ENCODE results near the gene MALRD1. TPM values are rescaled to one million over a fixed set of nuclear protein-coding genes. Genes with fewer than 3 reads are reported as not detected.

The MALRD1 gene
- total and polyA plus RNA-seq, 2 of the 8 experiments (the other 6 are each of a cell fraction or from before 2014, with no cell fraction given) = 0.32 to 0.35 TPM

DNA sequence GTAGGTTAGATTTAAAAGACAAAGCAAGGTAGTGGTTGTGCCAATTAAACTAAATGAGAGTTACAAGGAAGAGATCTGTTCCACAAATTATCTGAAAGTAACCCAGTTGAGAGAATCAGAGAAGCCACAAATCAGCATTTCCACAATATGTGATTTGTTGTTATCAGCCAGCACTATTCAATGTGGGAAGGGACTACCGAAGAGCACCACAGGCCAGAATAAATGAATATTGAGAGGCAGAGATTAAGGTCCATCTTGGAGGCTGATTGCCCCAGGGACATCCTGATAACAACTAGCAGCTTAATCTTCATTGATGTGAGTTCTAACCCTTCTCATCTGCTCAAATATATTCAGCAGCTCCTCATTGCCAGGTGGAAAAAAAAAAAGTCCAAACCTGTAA is 367.6 kb downstream of the MALRD1 start (continued):
- TF ChIP-seq, protein P1, sequence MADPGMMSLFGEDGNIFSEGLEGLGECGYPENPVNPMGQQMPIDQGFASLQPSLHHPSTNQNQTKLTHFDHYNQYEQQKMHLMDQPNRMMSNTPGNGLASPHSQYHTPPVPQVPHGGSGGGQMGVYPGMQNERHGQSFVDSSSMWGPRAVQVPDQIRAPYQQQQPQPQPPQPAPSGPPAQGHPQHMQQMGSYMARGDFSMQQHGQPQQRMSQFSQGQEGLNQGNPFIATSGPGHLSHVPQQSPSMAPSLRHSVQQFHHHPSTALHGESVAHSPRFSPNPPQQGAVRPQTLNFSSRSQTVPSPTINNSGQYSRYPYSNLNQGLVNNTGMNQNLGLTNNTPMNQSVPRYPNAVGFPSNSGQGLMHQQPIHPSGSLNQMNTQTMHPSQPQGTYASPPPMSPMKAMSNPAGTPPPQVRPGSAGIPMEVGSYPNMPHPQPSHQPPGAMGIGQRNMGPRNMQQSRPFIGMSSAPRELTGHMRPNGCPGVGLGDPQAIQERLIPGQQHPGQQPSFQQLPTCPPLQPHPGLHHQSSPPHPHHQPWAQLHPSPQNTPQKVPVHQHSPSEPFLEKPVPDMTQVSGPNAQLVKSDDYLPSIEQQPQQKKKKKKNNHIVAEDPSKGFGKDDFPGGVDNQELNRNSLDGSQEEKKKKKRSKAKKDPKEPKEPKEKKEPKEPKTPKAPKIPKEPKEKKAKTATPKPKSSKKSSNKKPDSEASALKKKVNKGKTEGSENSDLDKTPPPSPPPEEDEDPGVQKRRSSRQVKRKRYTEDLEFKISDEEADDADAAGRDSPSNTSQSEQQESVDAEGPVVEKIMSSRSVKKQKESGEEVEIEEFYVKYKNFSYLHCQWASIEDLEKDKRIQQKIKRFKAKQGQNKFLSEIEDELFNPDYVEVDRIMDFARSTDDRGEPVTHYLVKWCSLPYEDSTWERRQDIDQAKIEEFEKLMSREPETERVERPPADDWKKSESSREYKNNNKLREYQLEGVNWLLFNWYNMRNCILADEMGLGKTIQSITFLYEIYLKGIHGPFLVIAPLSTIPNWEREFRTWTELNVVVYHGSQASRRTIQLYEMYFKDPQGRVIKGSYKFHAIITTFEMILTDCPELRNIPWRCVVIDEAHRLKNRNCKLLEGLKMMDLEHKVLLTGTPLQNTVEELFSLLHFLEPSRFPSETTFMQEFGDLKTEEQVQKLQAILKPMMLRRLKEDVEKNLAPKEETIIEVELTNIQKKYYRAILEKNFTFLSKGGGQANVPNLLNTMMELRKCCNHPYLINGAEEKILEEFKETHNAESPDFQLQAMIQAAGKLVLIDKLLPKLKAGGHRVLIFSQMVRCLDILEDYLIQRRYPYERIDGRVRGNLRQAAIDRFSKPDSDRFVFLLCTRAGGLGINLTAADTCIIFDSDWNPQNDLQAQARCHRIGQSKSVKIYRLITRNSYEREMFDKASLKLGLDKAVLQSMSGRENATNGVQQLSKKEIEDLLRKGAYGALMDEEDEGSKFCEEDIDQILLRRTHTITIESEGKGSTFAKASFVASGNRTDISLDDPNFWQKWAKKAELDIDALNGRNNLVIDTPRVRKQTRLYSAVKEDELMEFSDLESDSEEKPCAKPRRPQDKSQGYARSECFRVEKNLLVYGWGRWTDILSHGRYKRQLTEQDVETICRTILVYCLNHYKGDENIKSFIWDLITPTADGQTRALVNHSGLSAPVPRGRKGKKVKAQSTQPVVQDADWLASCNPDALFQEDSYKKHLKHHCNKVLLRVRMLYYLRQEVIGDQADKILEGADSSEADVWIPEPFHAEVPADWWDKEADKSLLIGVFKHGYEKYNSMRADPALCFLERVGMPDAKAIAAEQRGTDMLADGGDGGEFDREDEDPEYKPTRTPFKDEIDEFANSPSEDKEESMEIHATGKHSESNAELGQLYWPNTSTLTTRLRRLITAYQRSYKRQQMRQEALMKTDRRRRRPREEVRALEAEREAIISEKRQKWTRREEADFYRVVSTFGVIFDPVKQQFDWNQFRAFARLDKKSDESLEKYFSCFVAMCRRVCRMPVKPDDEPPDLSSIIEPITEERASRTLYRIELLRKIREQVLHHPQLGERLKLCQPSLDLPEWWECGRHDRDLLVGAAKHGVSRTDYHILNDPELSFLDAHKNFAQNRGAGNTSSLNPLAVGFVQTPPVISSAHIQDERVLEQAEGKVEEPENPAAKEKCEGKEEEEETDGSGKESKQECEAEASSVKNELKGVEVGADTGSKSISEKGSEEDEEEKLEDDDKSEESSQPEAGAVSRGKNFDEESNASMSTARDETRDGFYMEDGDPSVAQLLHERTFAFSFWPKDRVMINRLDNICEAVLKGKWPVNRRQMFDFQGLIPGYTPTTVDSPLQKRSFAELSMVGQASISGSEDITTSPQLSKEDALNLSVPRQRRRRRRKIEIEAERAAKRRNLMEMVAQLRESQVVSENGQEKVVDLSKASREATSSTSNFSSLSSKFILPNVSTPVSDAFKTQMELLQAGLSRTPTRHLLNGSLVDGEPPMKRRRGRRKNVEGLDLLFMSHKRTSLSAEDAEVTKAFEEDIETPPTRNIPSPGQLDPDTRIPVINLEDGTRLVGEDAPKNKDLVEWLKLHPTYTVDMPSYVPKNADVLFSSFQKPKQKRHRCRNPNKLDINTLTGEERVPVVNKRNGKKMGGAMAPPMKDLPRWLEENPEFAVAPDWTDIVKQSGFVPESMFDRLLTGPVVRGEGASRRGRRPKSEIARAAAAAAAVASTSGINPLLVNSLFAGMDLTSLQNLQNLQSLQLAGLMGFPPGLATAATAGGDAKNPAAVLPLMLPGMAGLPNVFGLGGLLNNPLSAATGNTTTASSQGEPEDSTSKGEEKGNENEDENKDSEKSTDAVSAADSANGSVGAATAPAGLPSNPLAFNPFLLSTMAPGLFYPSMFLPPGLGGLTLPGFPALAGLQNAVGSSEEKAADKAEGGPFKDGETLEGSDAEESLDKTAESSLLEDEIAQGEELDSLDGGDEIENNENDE (IDR thresholded peaks at IDR 0.05; ENCODE audit: insufficient replicate concordance, low read length) = no peak
- TF ChIP-seq, protein P2, sequence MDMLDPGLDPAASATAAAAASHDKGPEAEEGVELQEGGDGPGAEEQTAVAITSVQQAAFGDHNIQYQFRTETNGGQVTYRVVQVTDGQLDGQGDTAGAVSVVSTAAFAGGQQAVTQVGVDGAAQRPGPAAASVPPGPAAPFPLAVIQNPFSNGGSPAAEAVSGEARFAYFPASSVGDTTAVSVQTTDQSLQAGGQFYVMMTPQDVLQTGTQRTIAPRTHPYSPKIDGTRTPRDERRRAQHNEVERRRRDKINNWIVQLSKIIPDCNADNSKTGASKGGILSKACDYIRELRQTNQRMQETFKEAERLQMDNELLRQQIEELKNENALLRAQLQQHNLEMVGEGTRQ (IDR thresholded peaks at IDR 0.05; ENCODE audit: low read length) = no peak
- no peak for TF ChIP-seq SRF (IDR thresholded peaks at IDR 0.05; ENCODE audit: low read depth, low read length)
- TF ChIP-seq GTF2F1 (IDR thresholded peaks at IDR 0.05; ENCODE audit: borderline replicate concordance, low read depth, low read length) = no peak
- TF ChIP-seq, protein P3, sequence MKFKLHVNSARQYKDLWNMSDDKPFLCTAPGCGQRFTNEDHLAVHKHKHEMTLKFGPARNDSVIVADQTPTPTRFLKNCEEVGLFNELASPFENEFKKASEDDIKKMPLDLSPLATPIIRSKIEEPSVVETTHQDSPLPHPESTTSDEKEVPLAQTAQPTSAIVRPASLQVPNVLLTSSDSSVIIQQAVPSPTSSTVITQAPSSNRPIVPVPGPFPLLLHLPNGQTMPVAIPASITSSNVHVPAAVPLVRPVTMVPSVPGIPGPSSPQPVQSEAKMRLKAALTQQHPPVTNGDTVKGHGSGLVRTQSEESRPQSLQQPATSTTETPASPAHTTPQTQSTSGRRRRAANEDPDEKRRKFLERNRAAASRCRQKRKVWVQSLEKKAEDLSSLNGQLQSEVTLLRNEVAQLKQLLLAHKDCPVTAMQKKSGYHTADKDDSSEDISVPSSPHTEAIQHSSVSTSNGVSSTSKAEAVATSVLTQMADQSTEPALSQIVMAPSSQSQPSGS (IDR thresholded peaks at IDR 0.05; ENCODE audit: low read length) = no peak
- TF ChIP-seq, protein P4, sequence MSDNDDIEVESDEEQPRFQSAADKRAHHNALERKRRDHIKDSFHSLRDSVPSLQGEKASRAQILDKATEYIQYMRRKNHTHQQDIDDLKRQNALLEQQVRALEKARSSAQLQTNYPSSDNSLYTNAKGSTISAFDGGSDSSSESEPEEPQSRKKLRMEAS (IDR thresholded peaks at IDR 0.05) = no peak
- peak; percentile 17 for TF ChIP-seq NANOG (IDR thresholded peaks at IDR 0.05; ENCODE audit: insufficient read depth, low read depth, low read length, poor library complexity, severe bottlenecking)
- TF ChIP-seq TEAD4 (IDR thresholded peaks at IDR 0.05; ENCODE audit: low read depth, low read length) = no peak
- TF ChIP-seq BACH1 (IDR thresholded peaks at IDR 0.05; ENCODE audit: low read length) = no peak
